NB4 (cell line): ENCODE data around the gene SMAD4.

Experiments
- CTCF ChIP-seq: IDR thresholded peaks from one replicate; pipeline ENCODE4 v1.5.1; 2012; ENCODE audit warnings: low read depth, low read length
- MAX ChIP-seq: IDR thresholded peaks from 2 replicates; pipeline ENCODE4 v1.6.1; 2011; ENCODE audit warnings: low read depth, low read length
- MYC ChIP-seq: IDR thresholded peaks from 2 replicates; pipeline ENCODE4 v1.6.1; 2011; ENCODE audit warnings: low read depth, low read length
- POLR2A ChIP-seq: IDR thresholded peaks from 2 replicates; pipeline ENCODE4 v1.6.1; 2011; ENCODE audit warnings: mild to moderate bottlenecking; ENCODE audit not compliant: insufficient read length; ENCODE audit errors: extremely low read depth

- TF ChIP-seq CTCF: no peak
- no peak for TF ChIP-seq POLR2A
- no peak for TF ChIP-seq MAX
- TF ChIP-seq MYC: no peak
Measured at GRCh38 chr18:51120809-51121596, 91.0 kb downstream of the SMAD4 start.
